B cell (primary cell): ENCODE results near the gene CDH5. TPM values are rescaled to one million over a fixed set of nuclear protein-coding genes. Genes with fewer than 3 reads are reported as not detected.

Experiments used
- ATAC-seq: fragments of 200-7000 bp; cut with Tn5 transposase; one replicate; pipeline ENCODE4 v1.10.0; 2021; ENCODE audit warnings: low read depth, mild to moderate bottlenecking, moderate number of reproducible peaks, moderate library complexity
- CTCF ChIA-PET: fragments of 350-600 bp; sonication (Branson Sonifier 250); formaldehyde crosslinking; loops from one replicate; lab custom pipeline; 2021; ENCODE audit warnings: antibody characterized with exemption, inconsistent platforms; lab: Charles Lee
- POLR2A ChIA-PET: fragments of 350-600 bp; sonication (Branson Sonifier 250); formaldehyde crosslinking; loops from one replicate; lab custom pipeline; 2021; ENCODE audit warnings: antibody characterized with exemption; lab: Charles Lee
- DNase-seq: peaks from one replicate; pipeline ENCODE4 v3.0.0; 2013
- H2AFZ ChIP-seq: 2 replicates; pipeline ENCODE4 v1.6.1; 2012; ENCODE audit warnings: mild to moderate bottlenecking, low read depth, low read length; ENCODE audit not compliant: insufficient read depth, poor library complexity, severe bottlenecking
- H3K27ac ChIP-seq, 2 donors: 1 replicate in 1 of 2; 2 replicates in 1 of 2; pipeline ENCODE4 v1.5.1; 2012 to 2013; ENCODE audit warnings: low read length in 2 of 2, mild to moderate bottlenecking in 2 of 2, moderate library complexity in 1 of 2
- H3K27me3 ChIP-seq, 4 experiments: fragments of 200-600 bp in 1 of 4; sonication (generic) in 1 of 4; replicated peaks in 1 of 4; 1 replicate in 2 of 4; 2 replicates in 2 of 4; pipeline versions ENCODE4 v1.6.1 to v1.7.0; 2013 to 2016; ENCODE audit warnings: low read length in 3 of 4, mild to moderate bottlenecking in 2 of 4, mixed read lengths in 1 of 4, moderate library complexity in 1 of 4; ENCODE audit not compliant: insufficient read depth in 4 of 4, control insufficient read depth in 3 of 4; ENCODE audit errors: control extremely low read depth in 1 of 4
- H3K36me3 ChIP-seq, 2 experiments: replicated peaks in 1 of 2; 1 replicate in 1 of 2; 2 replicates in 1 of 2; pipeline versions ENCODE4 v1.6.1 to v1.7.1; 2013; ENCODE audit warnings: low read length in 1 of 2; ENCODE audit not compliant: insufficient read depth in 2 of 2, control insufficient read depth in 1 of 2; ENCODE audit errors: control extremely low read depth in 1 of 2, extremely low read depth in 1 of 2
- H3K4me1 ChIP-seq, 2 donors: fragments of 200-600 bp in 1 of 2; sonication (generic) in 1 of 2; 1 replicate in 1 of 2; 2 replicates in 1 of 2; pipeline versions ENCODE4 v1.5.1 to v1.6.1; 2013 to 2017; ENCODE audit warnings: low read length in 2 of 2; ENCODE audit not compliant: control insufficient read depth in 2 of 2, insufficient read depth in 2 of 2
- H3K4me2 ChIP-seq: replicated peaks from 2 replicates; pipeline ENCODE3; 2012; ENCODE audit warnings: mild to moderate bottlenecking, low read depth, low read length; ENCODE audit not compliant: poor library complexity, severe bottlenecking
- H3K4me3 ChIP-seq, 5 experiments: fragments of 200-600 bp in 1 of 5; sonication (generic) in 1 of 5; 1 replicate in 3 of 5; 2 replicates in 2 of 5; pipeline versions ENCODE4 v1.5.1 to v1.7.0; 2011 to 2016; ENCODE audit warnings: low read length in 4 of 5, mild to moderate bottlenecking in 4 of 5, low read depth in 2 of 5, control low read depth in 1 of 5, moderate library complexity in 1 of 5; ENCODE audit not compliant: insufficient read depth in 1 of 5; ENCODE audit errors: control extremely low read depth in 1 of 5, extremely low read depth in 1 of 5
- H3K79me2 ChIP-seq: fragments of 200-600 bp; sonication (generic); one replicate; pipeline ENCODE4 v1.6.0; 2016; ENCODE audit warnings: low read length; ENCODE audit not compliant: control insufficient read depth, insufficient read depth
- H3K9ac ChIP-seq: fragments of 200-600 bp; sonication (generic); 2 replicates; pipeline ENCODE4 v1.6.1; 2017; ENCODE audit warnings: mild to moderate bottlenecking, low read length, moderate library complexity
- H3K9me3 ChIP-seq, 3 donors: one replicate each; pipeline versions ENCODE4 v1.6.1 to v1.7.1; 2013; ENCODE audit warnings: low read length in 2 of 3; ENCODE audit not compliant: control insufficient read depth in 2 of 3, insufficient read depth in 1 of 3; ENCODE audit errors: control extremely low read depth in 1 of 3
- H4K20me1 ChIP-seq: 2 replicates; pipeline ENCODE4 v1.6.0; 2012; ENCODE audit warnings: mild to moderate bottlenecking, low read length; ENCODE audit not compliant: insufficient read depth, control insufficient read depth, poor library complexity, severe bottlenecking
- H3K27ac Mint-ChIP-seq: one replicate; pipeline ENCODE4 v1.8.0; 2021; ENCODE audit warnings: mixed read lengths
- H3K27me3 Mint-ChIP-seq: one replicate; pipeline ENCODE4 v1.8.0; 2021; ENCODE audit warnings: mixed read lengths
- H3K4me1 Mint-ChIP-seq: one replicate; pipeline ENCODE4 v1.8.0; 2021; ENCODE audit warnings: mixed read lengths
- H3K4me3 Mint-ChIP-seq: one replicate; pipeline ENCODE4 v1.8.0; 2021; ENCODE audit warnings: mixed read lengths
- H3K9me3 Mint-ChIP-seq: one replicate; pipeline ENCODE4 v1.8.0; 2022; ENCODE audit warnings: mixed read lengths; ENCODE audit not compliant: insufficient read depth
- EZH2 ChIP-seq: IDR thresholded peaks from 2 replicates; pipeline ENCODE4 v1.6.1; 2012; ENCODE audit warnings: borderline replicate concordance, low read depth, mild to moderate bottlenecking, moderate library complexity, low read length; ENCODE audit not compliant: insufficient read depth, poor library complexity, severe bottlenecking
- WGBS: methylation state at CpG from one replicate; pipeline ENCODE4 v1.1.5; 2013; ENCODE audit warnings: missing lambda C conversion rate; ENCODE audit not compliant: insufficient coverage; 5-methylcytosine and 5-hydroxymethylcytosine counted together
- intact Hi-C: fragments of 100-400 bp; cut with micrococcal nuclease; formaldehyde crosslinking; loops from one replicate; pipeline ENCODE4 v1.10.0; 2022
- polyA plus RNA-seq: library from polyadenylated mRNA; depleted of rRNA; stranded (reverse); fragments of >200 nt; gene quantifications from 2 replicates; pipeline ENCODE4 v1.2.3, GENCODE V29; 2012
- total RNA-seq, 2 donors: library from RNA; stranded (reverse); fragments of 120-200 nt in 1 of 2; gene quantifications; 1 replicate in 1 of 2; 2 replicates in 1 of 2; pipeline versions ENCODE4 v1.2.3 to v1.2.4, GENCODE V29; 2013 to 2022
- TF ChIP-seq, protein P1 (sequence below): fragments of 200-600 bp; IDR thresholded peaks from one replicate; pipeline ENCODE4 v1.8.0; 2022; ENCODE audit warnings: antibody characterized with exemption, mild to moderate bottlenecking

Gene CDH5
- total and polyA plus RNA-seq, 2 donors (not counting 1 experiment from before 2014, with no cell fraction given), result not detected

DNA sequence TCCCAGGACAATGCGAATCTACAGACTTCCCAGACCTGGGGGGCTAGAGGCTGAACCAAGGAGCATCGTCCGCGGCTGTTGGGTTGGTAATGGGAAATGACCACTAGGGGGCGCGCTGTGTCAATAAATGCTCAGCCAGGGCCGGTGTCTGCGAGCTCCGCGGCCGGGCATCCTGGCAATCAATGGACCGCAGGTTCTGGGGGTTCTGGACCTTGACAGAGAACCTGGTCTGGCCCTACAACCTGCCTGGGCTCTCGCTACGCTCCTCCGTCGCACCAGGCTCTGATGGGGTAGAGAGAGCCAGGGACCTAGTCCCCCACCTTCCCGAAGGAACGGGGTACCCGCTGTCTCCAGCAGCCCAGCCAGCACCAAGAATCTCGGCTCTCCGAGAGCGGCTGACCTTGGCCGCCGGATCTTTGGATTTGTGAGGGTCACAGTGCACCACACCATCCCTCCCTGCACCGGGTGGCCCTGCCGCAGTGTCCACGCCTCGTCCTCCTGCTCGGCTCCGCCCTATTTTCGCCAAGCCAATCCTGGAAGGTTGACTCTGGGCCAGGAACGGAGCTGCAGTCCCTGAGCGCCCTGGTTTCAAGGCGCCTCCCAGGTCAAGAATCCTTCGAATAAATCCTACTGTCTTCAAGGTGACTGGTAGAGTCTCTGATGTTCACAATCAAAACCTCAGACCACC, 40.2 kb downstream of the CDH5 start:
- Histone ChIP-seq H3K4me1 (peaks cover 16 to 18% of the 10 kb centered on the region in 2 donors), H3K27ac (no peak overlapping the region), H3K27me3 (peaks cover 0 to 22% (median 17%) of the 10 kb centered on the region in 4 experiments), H2AFZ (peak overlapping the region; percentile 77), H3K4me2 (peak overlapping the region; percentile 83), H4K20me1 (no peaks in the 10 kb centered on the region), H3K9ac (peak overlapping the region; percentile 64), H3K9me3 (no peaks in the 10 kb centered on the region), H3K36me3 (no peaks in the 10 kb centered on the region), H3K79me2 (no peaks in the 10 kb centered on the region), H3K4me3 (peak overlapping the region in 4 of 5 experiments; percentile 10 to 56 (median 44))
- 3% methylated on average over 31 of the region's 35 CpGs for WGBS
- Mint-ChIP-seq H3K27ac (no peak overlapping the region), H3K4me3 (peak overlapping the region; percentile 79), H3K4me1 (peaks cover 14% of the 10 kb centered on the region), H3K27me3 (peaks cover 47% of the 10 kb centered on the region), H3K9me3 (no peaks in the 10 kb centered on the region)
- CTCF ChIA-PET, result interaction anchor here (0.6 to 5.3 kb wide), 47 partner anchors 8 to 475 kb away, joined by 3 to 87 read pairs (median 4); partner anchors contain the start of genes CKLF, CMTM3, DYNC1LI2 and NAE1
- no peak for TF ChIP-seq EZH2
- TF ChIP-seq, protein P1, sequence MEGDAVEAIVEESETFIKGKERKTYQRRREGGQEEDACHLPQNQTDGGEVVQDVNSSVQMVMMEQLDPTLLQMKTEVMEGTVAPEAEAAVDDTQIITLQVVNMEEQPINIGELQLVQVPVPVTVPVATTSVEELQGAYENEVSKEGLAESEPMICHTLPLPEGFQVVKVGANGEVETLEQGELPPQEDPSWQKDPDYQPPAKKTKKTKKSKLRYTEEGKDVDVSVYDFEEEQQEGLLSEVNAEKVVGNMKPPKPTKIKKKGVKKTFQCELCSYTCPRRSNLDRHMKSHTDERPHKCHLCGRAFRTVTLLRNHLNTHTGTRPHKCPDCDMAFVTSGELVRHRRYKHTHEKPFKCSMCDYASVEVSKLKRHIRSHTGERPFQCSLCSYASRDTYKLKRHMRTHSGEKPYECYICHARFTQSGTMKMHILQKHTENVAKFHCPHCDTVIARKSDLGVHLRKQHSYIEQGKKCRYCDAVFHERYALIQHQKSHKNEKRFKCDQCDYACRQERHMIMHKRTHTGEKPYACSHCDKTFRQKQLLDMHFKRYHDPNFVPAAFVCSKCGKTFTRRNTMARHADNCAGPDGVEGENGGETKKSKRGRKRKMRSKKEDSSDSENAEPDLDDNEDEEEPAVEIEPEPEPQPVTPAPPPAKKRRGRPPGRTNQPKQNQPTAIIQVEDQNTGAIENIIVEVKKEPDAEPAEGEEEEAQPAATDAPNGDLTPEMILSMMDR, result peak; percentile 96
- peak; percentile 88 for DNase-seq
- intact Hi-C loops, result loop anchor here (1.0 to 2.0 kb wide), 8 partner anchors 72 to 345 kb away; partner anchors contain the start of genes CMTM3 and DYNC1LI2
- ATAC-seq, result peak; percentile 92
- POLR2A ChIA-PET, result no interaction called here
